Upper lobe of left lung (tissue), 6 donors: ENCODE data around the gene DST. TPM values are rescaled to one million over a fixed set of nuclear protein-coding genes. Genes with fewer than 3 reads are reported as not detected.

ENCODE experiments used
- ATAC-seq, 2 donors: fragments of 200-7000 bp; cut with Tn5 transposase; one replicate each; pipeline ENCODE4 v1.9.1; 2022; ENCODE audit warnings: mild to moderate bottlenecking in 2 of 2, moderate library complexity in 2 of 2; ENCODE audit not compliant: low FRiP score in 2 of 2
- DNase-seq, 2 donors: peaks; one replicate each; pipeline ENCODE4 v3.0.0-alpha.2; 2019 to 2020
- H3K27ac ChIP-seq, 4 donors: fragments of 200-600 bp; sonication (generic); one replicate each; pipeline ENCODE4 v1.5.1; 2016 to 2019
- H3K27me3 ChIP-seq, 4 donors: fragments of 200-600 bp; sonication (generic); one replicate each; pipeline ENCODE4 v1.5.1; 2017 to 2019
- H3K36me3 ChIP-seq, 4 donors: fragments of 200-600 bp; sonication (generic); one replicate each; pipeline ENCODE4 v1.5.1; 2016 to 2019
- H3K4me1 ChIP-seq, 4 donors: fragments of 200-600 bp; sonication (generic); one replicate each; pipeline ENCODE4 v1.5.1; 2018 to 2019
- H3K4me3 ChIP-seq, 4 donors: fragments of 200-600 bp; sonication (generic); one replicate each; pipeline ENCODE4 v1.5.1; 2017 to 2019; ENCODE audit warnings: mild to moderate bottlenecking in 2 of 4, moderate library complexity in 1 of 4
- H3K9me3 ChIP-seq, 4 donors: fragments of 200-600 bp; sonication (generic); one replicate each; pipeline ENCODE4 v1.5.1; 2018 to 2019
- EP300 ChIP-seq, 4 donors: sonication (generic); formaldehyde crosslinking; IDR thresholded peaks; one replicate each; pipeline ENCODE4 v1.5.1; 2017; ENCODE audit warnings: antibody characterized with exemption in 4 of 4, control low read depth in 2 of 4
- POLR2A ChIP-seq, 4 donors: fragments of 450-650 bp; IDR thresholded peaks; one replicate each; pipeline ENCODE4 v1.5.1; 2016 to 2017; ENCODE audit warnings: antibody characterized with exemption in 4 of 4, mild to moderate bottlenecking in 2 of 4
- POLR2AphosphoS5 ChIP-seq, 2 donors: sonication (generic); formaldehyde crosslinking; IDR thresholded peaks; one replicate each; pipeline ENCODE4 v1.5.1; 2017; ENCODE audit warnings: antibody characterized with exemption in 2 of 2
- WGBS, 2 donors: methylation state at CpG; one replicate each; pipeline ENCODE4 v1.1.5; 2017 to 2018; 5-methylcytosine and 5-hydroxymethylcytosine counted together
- total RNA-seq, 6 donors: library from RNA; depleted of rRNA in 4 of 6; stranded (reverse); fragments of >200 nt in 4 of 6; gene quantifications; one replicate each; pipeline versions ENCODE4 v1.1.0 to v1.2.1, GENCODE V29; 2016 to 2021
- TF ChIP-seq, protein P1 (sequence below), 6 experiments: fragments of 450-650 bp in 4 of 6; fragments of 200-600 bp in 2 of 6; sonication (generic) in 2 of 6; IDR thresholded peaks; one replicate each; pipeline ENCODE4 v1.5.1; 2016 to 2019; ENCODE audit warnings: antibody characterized with exemption in 6 of 6
- donor health status: DM: no; HTN: no; CAD: no; lungs with moderate emphysema.
- donor health status: DM: no; HTN: yes; CAD: no; lungs with severe emphysema.

Gene DST
- total RNA-seq, 6 donors from 2014 or later = 241 to 477 (median 341) TPM

DNA sequence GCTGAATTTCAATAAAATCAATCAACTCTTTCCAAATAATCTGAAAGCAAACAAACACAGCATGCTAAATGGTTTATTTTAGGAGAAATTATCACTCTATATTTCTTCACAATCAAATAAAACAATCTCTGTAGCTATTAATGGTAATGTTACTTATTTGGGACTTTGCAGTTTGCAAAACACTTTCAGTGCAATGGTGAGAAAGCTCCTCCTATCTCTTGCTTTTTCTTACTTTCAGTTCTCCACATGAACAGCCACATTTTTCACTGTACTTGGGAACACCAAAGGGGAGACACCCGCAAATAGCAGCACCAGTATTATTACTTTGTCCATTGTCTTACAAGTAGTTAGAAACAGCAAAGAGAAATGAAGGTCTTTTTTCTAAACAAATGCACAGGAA lies 92.4 kb downstream of the DST start:
- no peaks in the 10 kb centered on the region for H3K27me3 ChIP-seq
- H3K4me3 ChIP-seq = no peak overlapping the region
- 23 to 41% methylated on average over 1 of the region's 1 CpG for WGBS, 2 donors
- H3K27ac ChIP-seq = peak overlapping the region in 2 of 4 donors; percentile 30 to 37
- H3K36me3 ChIP-seq = peaks cover 0 to 8% (median 1%) of the 10 kb centered on the region in 4 donors
- TF ChIP-seq POLR2AphosphoS5 (IDR thresholded peaks at IDR 0.05) (no peak), POLR2A (IDR thresholded peaks at IDR 0.05) (no peak), EP300 (IDR thresholded peaks at IDR 0.05) (no peak)
- TF ChIP-seq, protein P1, sequence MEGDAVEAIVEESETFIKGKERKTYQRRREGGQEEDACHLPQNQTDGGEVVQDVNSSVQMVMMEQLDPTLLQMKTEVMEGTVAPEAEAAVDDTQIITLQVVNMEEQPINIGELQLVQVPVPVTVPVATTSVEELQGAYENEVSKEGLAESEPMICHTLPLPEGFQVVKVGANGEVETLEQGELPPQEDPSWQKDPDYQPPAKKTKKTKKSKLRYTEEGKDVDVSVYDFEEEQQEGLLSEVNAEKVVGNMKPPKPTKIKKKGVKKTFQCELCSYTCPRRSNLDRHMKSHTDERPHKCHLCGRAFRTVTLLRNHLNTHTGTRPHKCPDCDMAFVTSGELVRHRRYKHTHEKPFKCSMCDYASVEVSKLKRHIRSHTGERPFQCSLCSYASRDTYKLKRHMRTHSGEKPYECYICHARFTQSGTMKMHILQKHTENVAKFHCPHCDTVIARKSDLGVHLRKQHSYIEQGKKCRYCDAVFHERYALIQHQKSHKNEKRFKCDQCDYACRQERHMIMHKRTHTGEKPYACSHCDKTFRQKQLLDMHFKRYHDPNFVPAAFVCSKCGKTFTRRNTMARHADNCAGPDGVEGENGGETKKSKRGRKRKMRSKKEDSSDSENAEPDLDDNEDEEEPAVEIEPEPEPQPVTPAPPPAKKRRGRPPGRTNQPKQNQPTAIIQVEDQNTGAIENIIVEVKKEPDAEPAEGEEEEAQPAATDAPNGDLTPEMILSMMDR (IDR thresholded peaks at IDR 0.05) = no peak
- H3K9me3 ChIP-seq = no peaks in the 10 kb centered on the region
- ATAC-seq (no peak), DNase-seq (no peak)
- H3K4me1 ChIP-seq = peaks cover 0 to 17% (median 2%) of the 10 kb centered on the region in 4 donors

DNA sequence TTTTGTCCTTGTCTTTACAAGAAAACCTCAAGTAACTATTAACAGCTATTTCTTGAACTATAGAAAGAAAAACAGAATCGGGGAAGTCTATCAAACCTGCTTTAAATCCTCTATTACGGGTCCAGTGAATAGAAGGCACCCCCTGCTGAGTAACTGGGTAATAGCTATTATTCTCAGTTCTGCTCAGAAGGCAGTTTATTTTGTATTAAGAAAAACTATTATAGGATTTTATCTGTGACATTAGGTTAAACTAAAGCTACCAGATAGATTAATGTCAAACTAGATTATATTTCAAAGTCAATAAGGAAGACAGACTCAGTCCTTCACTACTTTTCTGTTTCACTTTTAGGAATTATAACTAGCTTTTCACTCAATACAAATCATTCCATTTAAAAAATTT lies 93.7 kb downstream of the DST start:
- no peaks in the 10 kb centered on the region for H3K36me3 ChIP-seq
- peaks cover 0 to 13% (median 2%) of the 10 kb centered on the region in 4 donors for H3K4me1 ChIP-seq
- 37 to 41% methylated on average over 2 of the region's 2 CpGs for WGBS, 2 donors
- no peaks in the 10 kb centered on the region for H3K9me3 ChIP-seq
- TF ChIP-seq, protein P1 (IDR thresholded peaks at IDR 0.05) = peak in 1 of 6 experiments; percentile 10
- no peak for TF ChIP-seq POLR2A (IDR thresholded peaks at IDR 0.05)
- no peak for TF ChIP-seq POLR2AphosphoS5 (IDR thresholded peaks at IDR 0.05)
- TF ChIP-seq EP300 (IDR thresholded peaks at IDR 0.05) = no peak
- DNase-seq (no peak), ATAC-seq (peak in 1 of 2 donors; percentile 64)
- H3K27ac ChIP-seq = peak overlapping the region in 1 of 4 donors; percentile 36
- H3K27me3 ChIP-seq = no peaks in the 10 kb centered on the region
- no peak overlapping the region for H3K4me3 ChIP-seq

DNA sequence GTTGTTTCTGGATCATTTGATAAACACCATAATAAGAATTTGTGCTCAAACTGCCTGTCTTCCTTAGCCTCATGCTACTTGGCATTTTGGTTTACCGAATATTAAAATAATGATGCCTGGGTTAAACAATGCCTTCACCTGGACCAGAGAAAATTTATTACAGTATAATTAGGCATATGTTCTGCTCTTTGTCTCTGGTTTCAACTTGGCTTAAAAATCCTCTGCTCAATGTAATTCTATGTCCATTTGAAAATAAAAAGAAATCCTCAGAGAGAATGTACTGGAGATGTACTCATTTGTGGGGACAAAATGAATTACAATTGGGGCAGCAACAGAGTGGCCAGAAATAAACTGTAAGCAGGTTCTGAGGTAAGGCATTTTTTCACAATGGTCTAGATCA lies 95.0 kb downstream of the DST start:
- Histone ChIP-seq H3K27me3 (no peaks in the 10 kb centered on the region), H3K27ac (peak overlapping the region in 1 of 4 donors; percentile 36), H3K9me3 (no peaks in the 10 kb centered on the region), H3K4me3 (no peak overlapping the region), H3K36me3 (no peaks in the 10 kb centered on the region), H3K4me1 (peaks cover 0 to 15% (median 3%) of the 10 kb centered on the region in 4 donors)
- no peak for ATAC-seq
- WGBS, 2 donors = 92 to 97% methylated on average over 1 of the region's 1 CpG
- no peak for DNase-seq
- no peak for TF ChIP-seq EP300 (IDR thresholded peaks at IDR 0.05)
- no peak for TF ChIP-seq POLR2A (IDR thresholded peaks at IDR 0.05)
- TF ChIP-seq POLR2AphosphoS5 (IDR thresholded peaks at IDR 0.05) = no peak
- TF ChIP-seq, protein P1 (IDR thresholded peaks at IDR 0.05) = no peak

DNA sequence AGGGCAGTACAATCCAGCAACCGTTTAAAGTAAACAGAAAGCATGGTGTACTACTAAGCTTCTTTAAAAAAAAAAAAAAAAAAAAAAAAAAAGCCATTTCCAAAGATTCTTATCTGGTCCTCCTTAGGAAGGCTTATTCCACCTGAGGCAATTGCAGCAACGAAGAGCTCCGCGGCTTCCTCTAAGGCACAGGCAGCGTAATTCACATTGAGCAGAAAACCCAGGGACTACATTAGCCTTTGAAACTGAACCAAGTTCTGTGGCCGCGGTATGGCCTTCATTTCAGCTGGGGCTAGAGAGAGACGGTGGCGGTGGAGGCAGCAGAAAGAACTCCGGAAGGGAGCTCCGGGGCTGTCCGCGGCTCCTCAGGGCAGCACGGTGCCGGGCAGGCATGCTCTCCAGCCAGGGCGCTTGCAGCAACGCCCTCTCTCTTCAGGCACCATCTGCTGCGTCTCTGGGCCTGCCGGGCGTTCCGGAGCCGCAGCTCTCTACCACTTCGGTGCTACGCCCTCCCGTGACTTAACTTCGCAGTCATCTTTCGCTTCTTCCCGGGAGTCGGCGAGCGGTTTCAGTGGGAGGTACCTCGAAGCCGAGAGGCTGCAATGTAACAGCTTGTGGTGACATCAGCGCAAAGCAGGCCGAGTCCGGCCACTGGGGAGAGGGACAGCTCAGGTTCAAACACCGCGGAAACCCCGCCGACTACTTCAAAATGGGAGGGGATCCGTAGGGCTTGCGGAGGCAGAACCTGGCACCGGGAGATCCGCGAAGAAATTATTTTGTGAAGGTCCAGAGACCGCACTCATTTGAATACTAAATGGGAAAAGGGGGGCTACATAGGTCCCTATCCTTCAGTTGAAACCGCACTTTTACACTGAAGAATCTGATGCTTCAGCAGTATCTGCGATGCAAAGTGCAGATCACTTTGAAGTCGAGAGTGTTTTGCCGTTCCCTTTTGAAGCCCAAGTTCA lies 100.0 kb downstream of the DST start:
- Histone ChIP-seq H3K36me3 (no peaks in the 10 kb centered on the region), H3K9me3 (no peaks in the 10 kb centered on the region), H3K27me3 (no peaks in the 10 kb centered on the region), H3K4me1 (peaks cover 7 to 22% (median 20%) of the 10 kb centered on the region in 4 donors), H3K27ac (peak overlapping the region; percentile 85 to 91 (median 90)), H3K4me3 (peak overlapping the region; percentile 43 to 59 (median 51))
- DNase-seq (peak; percentile 93 to 96), ATAC-seq (peak; percentile 97 to 98)
- WGBS, 2 donors = 0 to 1% methylated on average over 33 to 50 of the region's 50 CpGs
- TF ChIP-seq EP300 (IDR thresholded peaks at IDR 0.05) (no peak), POLR2AphosphoS5 (IDR thresholded peaks at IDR 0.05) (peak; percentile 83 to 95), POLR2A (IDR thresholded peaks at IDR 0.05) (peak in 3 of 4 donors; percentile 65 to 83 (median 83))
- TF ChIP-seq, protein P1 (IDR thresholded peaks at IDR 0.05) = peak in 5 of 6 experiments; percentile 21 to 59 (median 31)
